ENCODE results near the gene SRD5A3.

GRCh38 chr4:55359397-55359916, 13.4 kb downstream of the SRD5A3 start:
- no peak for TF ChIP-seq TCF7L2 (IDR thresholded peaks at IDR 0.05; ENCODE audit: low read depth, low read length)
- TF ChIP-seq CTCF (IDR thresholded peaks at IDR 0.05) = no peak
